HepG2 (cell line): ENCODE data around the gene TRIO. TPM values are rescaled to one million over a fixed set of nuclear protein-coding genes. Genes with fewer than 3 reads are reported as not detected.

Source experiments
- ATAC-seq: fragments of 200-7000 bp; cut with Tn5 transposase; 3 replicates; pipeline ENCODE4 v1.9.1; 2020; ENCODE audit warnings: mild to moderate bottlenecking, moderate library complexity
- BruUV-seq: library from RNA; stranded (reverse); fragments of 400-500 nt; replicated peaks from 2 replicates; lab custom pipeline; 2021; lab: Mats Ljungman, UMichigan
- CTCF ChIA-PET: fragments of 300-600 bp; formaldehyde crosslinking; extraction: SDS; loops from one replicate; lab custom pipeline; 2021; ENCODE audit warnings: low total read pairs, inconsistent platforms, low intra/inter-chr PET ratio; lab: Yijun Ruan, JAX
- POLR2A ChIA-PET: fragments of 350-600 bp; sonication (Branson Sonifier 250); formaldehyde crosslinking; loops from one replicate; lab custom pipeline; 2020; ENCODE audit warnings: antibody characterized with exemption, inconsistent platforms; lab: Yijun Ruan, JAX
- DNase-seq: peaks from one replicate; pipeline ENCODE4 v3.0.0-alpha.2; 2015; ENCODE audit warnings: low spot score
- FAIRE-seq: peaks from 3 replicates; lab custom pipeline; 2011; peaks lifted over from hg19 to GRCh38; lab: Jason Lieb, UNC
- H2AFZ ChIP-seq: one replicate; pipeline ENCODE4 v1.6.1; 2011; ENCODE audit warnings: low read length, inconsistent platforms
- H3K27ac ChIP-seq: fragments of 300-600 bp; 3 replicates; pipeline ENCODE4 v1.8.0; 2011; ENCODE audit warnings: mixed run types, mild to moderate bottlenecking, mixed read lengths, low read length, inconsistent platforms; ENCODE audit not compliant: insufficient read depth; ENCODE audit errors: extremely low read length
- H3K27me3 ChIP-seq, 2 experiments: fragments of 200-600 bp in 1 of 2; 2 replicates in 1 of 2; 3 replicates in 1 of 2; pipeline versions ENCODE4 v1.6.0 to v1.8.0; 2011; ENCODE audit warnings: low read length in 2 of 2, mild to moderate bottlenecking in 2 of 2, moderate library complexity in 2 of 2, inconsistent platforms in 1 of 2; ENCODE audit not compliant: insufficient read depth in 2 of 2, control insufficient read depth in 1 of 2
- H3K36me3 ChIP-seq, 2 experiments: fragments of 200-600 bp in 1 of 2; replicated peaks in 1 of 2; 2 replicates in 1 of 2; 3 replicates in 1 of 2; pipeline versions ENCODE4 v1.5.1 to v1.8.0; 2011; ENCODE audit warnings: low read length in 2 of 2, inconsistent platforms in 1 of 2; ENCODE audit not compliant: insufficient read depth in 2 of 2, control insufficient read depth in 1 of 2
- H3K4me1 ChIP-seq: 2 replicates; pipeline ENCODE4 v1.5.1; 2012; ENCODE audit warnings: low read length, inconsistent platforms; ENCODE audit not compliant: insufficient read depth
- H3K4me2 ChIP-seq: 2 replicates; pipeline ENCODE4 v1.6.0; 2011; ENCODE audit warnings: low read depth, low read length, inconsistent platforms
- H3K4me3 ChIP-seq, 3 experiments: fragments of 200-600 bp in 1 of 3; sonication (generic), shearing (Covaris generic) in 1 of 3; replicated peaks in 1 of 3; 2 replicates each; pipeline ENCODE4 v1.5.1; 2011 to 2016; ENCODE audit warnings: low read length in 3 of 3, inconsistent platforms in 2 of 3, low read depth in 2 of 3, mild to moderate bottlenecking in 2 of 3, control low read depth in 1 of 3, mixed read lengths in 1 of 3; ENCODE audit not compliant: insufficient read depth in 1 of 3
- H3K79me2 ChIP-seq: one replicate; pipeline ENCODE4 v1.6.1; 2011; ENCODE audit warnings: low read length, inconsistent platforms; ENCODE audit not compliant: insufficient read depth
- H3K9ac ChIP-seq: 2 replicates; pipeline ENCODE4 v1.6.0; 2011; ENCODE audit warnings: mild to moderate bottlenecking, low read depth, low read length, inconsistent platforms; ENCODE audit not compliant: insufficient read depth
- H3K9me3 ChIP-seq: 2 replicates; pipeline ENCODE4 v1.5.1; 2012; ENCODE audit warnings: mild to moderate bottlenecking, low read length
- H4K20me1 ChIP-seq: 2 replicates; pipeline ENCODE4 v1.6.0; 2011; ENCODE audit warnings: inconsistent platforms, mild to moderate bottlenecking, low read length, moderate library complexity; ENCODE audit not compliant: insufficient read depth
- HHEX ChIP-seq: IDR thresholded peaks from 2 replicates; pipeline ENCODE4 v1.6.1; 2016; ENCODE audit warnings: control low read depth
- PAF1 ChIP-seq: IDR thresholded peaks from 2 replicates; pipeline ENCODE4 v1.6.1; 2016; ENCODE audit warnings: missing genetic modification reagents, missing compliant biosample characterization
- TMF1 ChIP-seq: sonication (generic); formaldehyde crosslinking; IDR thresholded peaks from 2 replicates; pipeline ENCODE4 v1.8.1; 2022; ENCODE audit warnings: low read depth, missing genetic modification reagents
- ZNF747 ChIP-seq: sonication (generic); formaldehyde crosslinking; IDR thresholded peaks from 2 replicates; pipeline ENCODE4 v1.8.1; 2023; ENCODE audit warnings: missing genetic modification reagents, mild to moderate bottlenecking, borderline replicate concordance
- WGBS: methylation state at CpG from one replicate; pipeline ENCODE4 v1.1.6; 2017; ENCODE audit warnings: low lambda C conversion rate; 5-methylcytosine and 5-hydroxymethylcytosine counted together
- in situ Hi-C: cut with HindIII; loops from 2 replicates; pipeline ENCODE4 v1.10.0; 2017; ENCODE audit warnings: low pct_unique_long_range_greater_than_20kb; ENCODE audit not compliant: extremely low pct_ligation_motif_present
- intact Hi-C: fragments of 100-400 bp; cut with micrococcal nuclease; formaldehyde crosslinking; loops from one replicate; pipeline ENCODE4 v1.10.0; 2022; ENCODE audit not compliant: unreplicated experiment
- polyA plus RNA-seq, 8 experiments: library from polyadenylated mRNA; depleted of rRNA in 3 of 8; stranded (reverse) in 7 of 8; unstranded in 1 of 8; fragments of >200 nt; fragmentation: Illumina TruSeq in 4 of 8; extraction: Trizol in 4 of 8; gene quantifications; 2 replicates each; pipeline versions ENCODE4 v1.2.1 to v1.2.3, GENCODE V29; 2011 to 2016; ENCODE audit warnings: low read depth in 4 of 8, missing spikeins in 1 of 8, mixed read lengths in 1 of 8; ENCODE audit not compliant: insufficient read depth in 1 of 8
- total RNA-seq, 5 experiments: library from RNA; depleted of rRNA; stranded (reverse); fragments of >200 nt; fragmentation: Illumina TruSeq; extraction: Trizol; gene quantifications; 2 replicates each; pipeline ENCODE4 v1.2.3, GENCODE V29; 2016; ENCODE audit warnings: low read depth in 1 of 5
- TF ChIP-seq, protein P1 (sequence below): sonication (generic); formaldehyde crosslinking; IDR thresholded peaks from 2 replicates; pipeline ENCODE4 v1.4.0; 2020; ENCODE audit warnings: mild to moderate bottlenecking, missing genetic modification reagents

The TRIO gene
- total and polyA plus RNA-seq, 2 of the 13 experiments (the other 11 are each of a cell fraction or from before 2014, with no cell fraction given) = 45.2 to 45.9 TPM

DNA sequence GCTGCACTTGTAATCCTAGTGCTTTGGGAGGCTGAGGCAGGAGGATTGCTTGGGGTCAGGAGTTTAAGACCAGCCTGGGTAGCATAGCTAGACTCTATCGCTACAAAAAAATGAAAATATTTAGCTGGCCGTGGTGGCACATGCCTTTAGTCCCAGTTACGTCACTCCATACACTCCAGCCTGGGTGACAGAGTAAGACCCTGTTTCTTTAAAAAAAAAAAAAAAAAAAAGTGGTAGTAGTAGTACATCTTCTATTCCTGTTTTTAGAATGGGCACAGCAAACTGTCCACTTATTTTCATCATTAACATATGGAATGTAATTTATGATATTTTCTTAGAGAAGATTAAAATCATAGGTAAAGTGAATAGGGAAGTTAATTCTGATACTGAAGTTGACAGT is 48.2 kb downstream of the TRIO start:
- H3K4me2 ChIP-seq = no peak overlapping the region
- in situ Hi-C loops = no loop called here
- no peaks in the 10 kb centered on the region; a peak in 1 of 5 replicates for H3K27me3 ChIP-seq
- DNase-seq = no peak
- WGBS = 80% methylated on average over 3 of the region's 3 CpGs
- no peak for FAIRE-seq
- no peak overlapping the region for H2AFZ ChIP-seq
- intact Hi-C loops = no loop called here
- H3K9me3 ChIP-seq = no peaks in the 10 kb centered on the region
- no TSS peak for BruUV-seq
- no peak overlapping the region for H3K27ac ChIP-seq
- no peak for ATAC-seq
- H4K20me1 ChIP-seq = peaks cover 13% of the 10 kb centered on the region
- H3K4me1 ChIP-seq = peaks cover 23% of the 10 kb centered on the region
- ChIA-PET CTCF (no interaction called here), POLR2A (no interaction called here)
- TF ChIP-seq, protein P1, sequence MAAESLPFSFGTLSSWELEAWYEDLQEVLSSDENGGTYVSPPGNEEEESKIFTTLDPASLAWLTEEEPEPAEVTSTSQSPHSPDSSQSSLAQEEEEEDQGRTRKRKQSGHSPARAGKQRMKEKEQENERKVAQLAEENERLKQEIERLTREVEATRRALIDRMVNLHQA (CRISPR knock-in tag) = no peak
- H3K79me2 ChIP-seq = peaks cover 97% of the 10 kb centered on the region
- H3K4me3 ChIP-seq = no peak overlapping the region
- H3K36me3 ChIP-seq = no peaks in the 10 kb centered on the region
- H3K9ac ChIP-seq = no peak overlapping the region

GRCh38 chr5:14193496-14193895 is 50.4 kb downstream of the TRIO start:
- 98% methylated on average over 4 of the region's 4 CpGs for WGBS
- Histone ChIP-seq H3K27ac (no peak overlapping the region), H3K9ac (no peak overlapping the region), H3K4me2 (no peak overlapping the region), H4K20me1 (peaks cover 13% of the 10 kb centered on the region), H3K9me3 (no peaks in the 10 kb centered on the region), H3K79me2 (peaks cover 95% of the 10 kb centered on the region), H3K4me1 (peaks cover 21% of the 10 kb centered on the region), H2AFZ (no peak overlapping the region), H3K36me3 (no peaks in the 10 kb centered on the region), H3K27me3 (no peaks in the 10 kb centered on the region; a peak in 1 of 5 replicates), H3K4me3 (no peak overlapping the region)
- intact Hi-C loops (no loop called here), in situ Hi-C loops (no loop called here)
- ATAC-seq (no peak), DNase-seq (no peak), FAIRE-seq (no peak)
- CTCF ChIA-PET = no interaction called here
- POLR2A ChIA-PET = no interaction called here
- BruUV-seq = no TSS peak
- TF ChIP-seq PAF1 (CRISPR knock-in tag) (no peak), TMF1 (CRISPR knock-in tag) (no peak), ZNF747 (CRISPR knock-in tag) (no peak), HHEX (CRISPR knock-in tag) (no peak)
